K562 (cell line): Measurements from ENCODE around the gene L3HYPDH. TPM values are rescaled to one million over a fixed set of nuclear protein-coding genes. Genes with fewer than 3 reads are reported as not detected.
A peak's percentile ranks its signal among the peaks of the same experiment; 100 is the strongest.

Experiments used
- CBX1 ChIP-seq: sonication (generic); IDR thresholded peaks from 2 replicates; pipeline ENCODE4 v1.6.1; 2016; ENCODE audit warnings: antibody characterized with exemption, low read depth, mild to moderate bottlenecking
- CSDE1 ChIP-seq, 2 experiments: fragments of 450-650 bp; IDR thresholded peaks; 2 replicates each; pipeline ENCODE4 v1.6.1; 2016; ENCODE audit warnings: mild to moderate bottlenecking in 1 of 2
- MTA3 ChIP-seq: fragments of 450-650 bp; formaldehyde crosslinking; IDR thresholded peaks from 2 replicates; pipeline ENCODE4 v1.6.1; 2017; ENCODE audit warnings: mild to moderate bottlenecking, borderline replicate concordance
- NFATC3 ChIP-seq: fragments of 450-650 bp; IDR thresholded peaks from 2 replicates; pipeline ENCODE4 v1.6.1; 2017; ENCODE audit warnings: mild to moderate bottlenecking
- PHF21A ChIP-seq: fragments of 450-650 bp; IDR thresholded peaks from 2 replicates; pipeline ENCODE4 v1.6.1; 2017; ENCODE audit warnings: low read depth, borderline replicate concordance
- TGIF2 ChIP-seq: sonication (generic); formaldehyde crosslinking; IDR thresholded peaks from 2 replicates; pipeline ENCODE4 v1.8.1; 2022; ENCODE audit warnings: mild to moderate bottlenecking, missing genetic modification reagents, moderate library complexity
- ZBTB8A ChIP-seq: fragments of 450-650 bp; IDR thresholded peaks from 2 replicates; pipeline ENCODE4 v1.6.1; 2018; ENCODE audit warnings: mild to moderate bottlenecking, moderate library complexity; ENCODE audit not compliant: partially characterized antibody
- ZNF197 ChIP-seq: fragments of 200-800 bp; sonication (Bioruptor generic); IDR thresholded peaks from 2 replicates; pipeline ENCODE4 v1.6.1; 2016; ENCODE audit warnings: low read depth, missing genetic modification characterization, missing compliant biosample characterization
- ZNF384 ChIP-seq: IDR thresholded peaks from 2 replicates; pipeline ENCODE4 v1.6.1; 2012; ENCODE audit warnings: low read depth, low read length, improper control_type of control experiment
- ZNF507 ChIP-seq: conservative IDR thresholded peaks from 2 replicates; pipeline ENCODE4 v1.6.1; 2017; ENCODE audit warnings: missing genetic modification characterization, missing compliant biosample characterization
- ZNF780A ChIP-seq: fragments of 250-450 bp; sonication (Bioruptor Pico); IDR thresholded peaks from 2 replicates; pipeline ENCODE4 v1.5.0; 2021; ENCODE audit warnings: mild to moderate bottlenecking
- ZZZ3 ChIP-seq: fragments of 450-650 bp; IDR thresholded peaks from 2 replicates; pipeline ENCODE4 v1.6.1; 2016; ENCODE audit warnings: antibody characterized with exemption, mild to moderate bottlenecking, moderate library complexity
- polyA plus RNA-seq, 8 experiments: library from polyadenylated mRNA; depleted of rRNA in 4 of 8; stranded (reverse) in 5 of 8; unstranded in 3 of 8; fragments of >200 nt; fragmentation: Nextera tagmentation in 2 of 8; fragmentation: Illumina TruSeq in 1 of 8; extraction: Ambion mirVana in 2 of 8; extraction: Trizol in 1 of 8; gene quantifications; 2 replicates each; pipeline versions ENCODE4 v1.2.1 to v1.2.3, GENCODE V29; 2011 to 2014; ENCODE audit warnings: inconsistent platforms in 1 of 8, missing spikeins in 1 of 8
- total RNA-seq, 7 experiments: library from RNA; depleted of rRNA in 6 of 7; stranded (reverse); fragments of >200 nt in 6 of 7; fragmentation: Illumina TruSeq in 2 of 7; extraction: Trizol in 2 of 7; gene quantifications; 2 replicates each; pipeline versions ENCODE4 v1.2.1 to v1.2.3, GENCODE V29; 2011 to 2021; ENCODE audit warnings: low replicate concordance in 1 of 7
- TF ChIP-seq, protein P1 (sequence below), 2 experiments: fragments of 450-650 bp in 1 of 2; sonication (generic) in 1 of 2; formaldehyde crosslinking in 1 of 2; IDR thresholded peaks; 2 replicates each; pipeline versions ENCODE4 v1.7.1 to v1.9.0; 2016 to 2022; ENCODE audit warnings: inconsistent platforms in 1 of 2, mild to moderate bottlenecking in 1 of 2, missing genetic modification reagents in 1 of 2
- TF ChIP-seq, protein P2 (sequence below): fragments of 250-450 bp; sonication (Bioruptor Pico); IDR thresholded peaks from 2 replicates; pipeline ENCODE4 v1.8.0; 2021; ENCODE audit warnings: borderline replicate concordance, mild to moderate bottlenecking, moderate library complexity; ENCODE audit not compliant: poor library complexity, severe bottlenecking
- TF ChIP-seq, protein P3 (sequence below): fragments of 450-650 bp; formaldehyde crosslinking; IDR thresholded peaks from 2 replicates; pipeline ENCODE4 v1.4.0; 2020; ENCODE audit warnings: mild to moderate bottlenecking, moderate library complexity

L3HYPDH gene
- total and polyA plus RNA-seq, 9 of the 15 experiments (the other 6 are each of a cell fraction or from before 2014, with no cell fraction given): 12.8 to 36.5 (median 19.3) TPM

DNA sequence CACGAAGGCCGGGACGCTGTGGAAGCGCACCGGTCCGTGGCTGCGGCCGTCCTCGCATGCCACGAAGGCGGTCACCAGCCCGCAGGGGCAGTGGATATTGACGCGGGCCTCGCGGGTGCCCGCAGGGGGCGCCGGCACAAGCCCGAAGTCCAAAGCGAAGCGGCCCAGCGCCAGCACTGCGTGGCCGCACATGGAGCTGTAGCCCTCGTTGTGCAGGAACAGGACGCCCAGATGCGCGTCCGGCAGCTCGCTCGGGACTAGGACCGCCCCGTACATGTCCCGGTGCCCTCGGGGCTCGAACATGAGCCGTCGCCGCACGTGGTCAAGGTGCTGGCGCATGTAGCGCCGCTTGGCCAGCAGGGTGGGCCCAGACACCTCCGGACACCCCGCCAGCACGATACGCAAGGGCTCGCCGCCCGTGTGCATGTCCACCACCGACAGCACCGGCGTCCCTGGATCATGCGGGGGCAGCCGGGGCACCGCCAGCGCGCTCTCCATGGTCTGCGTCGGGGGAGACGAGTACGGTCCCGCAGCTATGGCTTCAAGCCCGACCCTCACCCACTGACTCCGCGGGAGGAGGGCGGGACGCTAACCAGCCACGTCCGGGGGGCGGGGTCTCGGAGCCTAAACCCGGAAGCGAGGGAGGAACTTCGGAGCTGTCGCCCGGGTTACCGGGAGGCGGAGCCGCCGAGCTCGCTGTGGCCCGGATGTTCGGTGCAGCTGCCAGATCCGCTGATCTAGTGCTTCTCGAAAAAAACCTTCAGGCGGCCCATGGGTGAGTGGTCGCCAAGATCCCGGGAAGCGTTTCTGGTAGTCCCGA, at the start of gene L3HYPDH, which contains the start of gene JKAMP (continued):
- TF ChIP-seq ZNF197 (CRISPR knock-in tag) (no peak), TGIF2 (peak; percentile 33; the same call in 1 of the 2 replicates), ZNF780A (CRISPR knock-in tag) (no peak), NFATC3 (no peak), ZNF507 (tag) (no peak), MTA3 (peak; percentile 46; the same call in 1 of the 2 replicates), ZZZ3 (no peak), CBX1 (no peak), PHF21A (no peak; the same call in 1 of the 2 replicates), ZBTB8A (no peak), ZNF384 (peak; percentile 46), CSDE1 (IDR thresholded peaks at IDR 0.05) (no peak)
- TF ChIP-seq, protein P1, sequence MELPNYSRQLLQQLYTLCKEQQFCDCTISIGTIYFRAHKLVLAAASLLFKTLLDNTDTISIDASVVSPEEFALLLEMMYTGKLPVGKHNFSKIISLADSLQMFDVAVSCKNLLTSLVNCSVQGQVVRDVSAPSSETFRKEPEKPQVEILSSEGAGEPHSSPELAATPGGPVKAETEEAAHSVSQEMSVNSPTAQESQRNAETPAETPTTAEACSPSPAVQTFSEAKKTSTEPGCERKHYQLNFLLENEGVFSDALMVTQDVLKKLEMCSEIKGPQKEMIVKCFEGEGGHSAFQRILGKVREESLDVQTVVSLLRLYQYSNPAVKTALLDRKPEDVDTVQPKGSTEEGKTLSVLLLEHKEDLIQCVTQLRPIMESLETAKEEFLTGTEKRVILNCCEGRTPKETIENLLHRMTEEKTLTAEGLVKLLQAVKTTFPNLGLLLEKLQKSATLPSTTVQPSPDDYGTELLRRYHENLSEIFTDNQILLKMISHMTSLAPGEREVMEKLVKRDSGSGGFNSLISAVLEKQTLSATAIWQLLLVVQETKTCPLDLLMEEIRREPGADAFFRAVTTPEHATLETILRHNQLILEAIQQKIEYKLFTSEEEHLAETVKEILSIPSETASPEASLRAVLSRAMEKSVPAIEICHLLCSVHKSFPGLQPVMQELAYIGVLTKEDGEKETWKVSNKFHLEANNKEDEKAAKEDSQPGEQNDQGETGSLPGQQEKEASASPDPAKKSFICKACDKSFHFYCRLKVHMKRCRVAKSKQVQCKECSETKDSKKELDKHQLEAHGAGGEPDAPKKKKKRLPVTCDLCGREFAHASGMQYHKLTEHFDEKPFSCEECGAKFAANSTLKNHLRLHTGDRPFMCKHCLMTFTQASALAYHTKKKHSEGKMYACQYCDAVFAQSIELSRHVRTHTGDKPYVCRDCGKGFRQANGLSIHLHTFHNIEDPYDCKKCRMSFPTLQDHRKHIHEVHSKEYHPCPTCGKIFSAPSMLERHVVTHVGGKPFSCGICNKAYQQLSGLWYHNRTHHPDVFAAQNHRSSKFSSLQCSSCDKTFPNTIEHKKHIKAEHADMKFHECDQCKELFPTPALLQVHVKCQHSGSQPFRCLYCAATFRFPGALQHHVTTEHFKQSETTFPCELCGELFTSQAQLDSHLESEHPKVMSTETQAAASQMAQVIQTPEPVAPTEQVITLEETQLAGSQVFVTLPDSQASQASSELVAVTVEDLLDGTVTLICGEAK (IDR thresholded peaks at IDR 0.05): 0 out of 2 replicates have a peak, but pooled peaks have one; percentile 36
- TF ChIP-seq, protein P1 (CRISPR knock-in tag; IDR thresholded peaks at IDR 0.05): no peak; the same call in 1 of the 2 replicates
- TF ChIP-seq, protein P2, sequence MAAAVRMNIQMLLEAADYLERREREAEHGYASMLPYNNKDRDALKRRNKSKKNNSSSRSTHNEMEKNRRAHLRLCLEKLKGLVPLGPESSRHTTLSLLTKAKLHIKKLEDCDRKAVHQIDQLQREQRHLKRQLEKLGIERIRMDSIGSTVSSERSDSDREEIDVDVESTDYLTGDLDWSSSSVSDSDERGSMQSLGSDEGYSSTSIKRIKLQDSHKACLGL (CRISPR knock-in tag): no peak
- TF ChIP-seq, protein P3, sequence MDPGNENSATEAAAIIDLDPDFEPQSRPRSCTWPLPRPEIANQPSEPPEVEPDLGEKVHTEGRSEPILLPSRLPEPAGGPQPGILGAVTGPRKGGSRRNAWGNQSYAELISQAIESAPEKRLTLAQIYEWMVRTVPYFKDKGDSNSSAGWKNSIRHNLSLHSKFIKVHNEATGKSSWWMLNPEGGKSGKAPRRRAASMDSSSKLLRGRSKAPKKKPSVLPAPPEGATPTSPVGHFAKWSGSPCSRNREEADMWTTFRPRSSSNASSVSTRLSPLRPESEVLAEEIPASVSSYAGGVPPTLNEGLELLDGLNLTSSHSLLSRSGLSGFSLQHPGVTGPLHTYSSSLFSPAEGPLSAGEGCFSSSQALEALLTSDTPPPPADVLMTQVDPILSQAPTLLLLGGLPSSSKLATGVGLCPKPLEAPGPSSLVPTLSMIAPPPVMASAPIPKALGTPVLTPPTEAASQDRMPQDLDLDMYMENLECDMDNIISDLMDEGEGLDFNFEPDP: no peak
